Measurements from ENCODE around the gene ADRA1B. TPM values are rescaled to one million over a fixed set of nuclear protein-coding genes. Genes with fewer than 3 reads are reported as not detected.

ADRA1B gene
- total RNA-seq, 1 experiment from 2014 or later: 8.3 TPM

DNA sequence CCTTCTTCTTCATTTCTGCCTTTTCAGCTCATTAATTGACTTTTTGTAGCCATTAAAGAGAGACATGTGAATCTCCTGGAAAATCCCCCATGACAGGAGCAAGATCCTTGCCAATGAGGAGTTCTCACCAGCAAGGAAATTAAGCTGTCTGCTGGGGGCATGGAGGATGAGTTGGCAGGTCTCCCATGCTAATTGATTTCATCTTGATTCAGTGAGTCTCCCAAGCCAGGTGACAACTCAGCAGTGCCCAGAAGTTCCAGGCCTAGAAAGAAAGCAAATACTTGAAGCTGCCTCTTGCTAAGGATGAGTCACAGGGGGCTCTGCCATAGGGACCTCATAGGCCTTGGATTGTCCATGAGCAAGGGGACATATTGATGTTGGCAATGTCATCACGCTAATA, 30.0 kb upstream of the ADRA1B start:
- CTCF ChIA-PET: no interaction called here
- BruUV-seq (replicated peaks): no TSS peak
- in situ Hi-C loops (cut with HindIII; ENCODE audit: low pct_unique_long_range_greater_than_20kb, low sequenced_read_pairs): no loop called here

GRCh38 chr5:159887050-159887449, 29.2 kb upstream of the ADRA1B start:
- DNase-seq (ENCODE audit: low read depth, low spot score): no peak
- ChIA-PET CTCF (no interaction called here), POLR2A (no interaction called here)
- H3K9me3 ChIP-seq (ENCODE audit: control insufficient read depth, insufficient read depth, low read depth, low read length): no peaks in the 10 kb centered on the region
- H3K4me1 ChIP-seq (ENCODE audit: control insufficient read depth, insufficient read depth, low read length): no peaks in the 10 kb centered on the region
- no peak overlapping the region for H3K4me3 ChIP-seq (ENCODE audit: low read depth in 2 of 2, low read length in 2 of 2)
- TF ChIP-seq SIN3A (IDR thresholded peaks at IDR 0.05; ENCODE audit: borderline replicate concordance, insufficient read depth, low read depth, low read length) (no peak), POLR2AphosphoS5 (IDR thresholded peaks at IDR 0.05; ENCODE audit: low read depth, low read length) (no peak), TCF7L2 (IDR thresholded peaks at IDR 0.05; ENCODE audit: low read depth, low read length) (no peak)
- TF ChIP-seq, protein P1, sequence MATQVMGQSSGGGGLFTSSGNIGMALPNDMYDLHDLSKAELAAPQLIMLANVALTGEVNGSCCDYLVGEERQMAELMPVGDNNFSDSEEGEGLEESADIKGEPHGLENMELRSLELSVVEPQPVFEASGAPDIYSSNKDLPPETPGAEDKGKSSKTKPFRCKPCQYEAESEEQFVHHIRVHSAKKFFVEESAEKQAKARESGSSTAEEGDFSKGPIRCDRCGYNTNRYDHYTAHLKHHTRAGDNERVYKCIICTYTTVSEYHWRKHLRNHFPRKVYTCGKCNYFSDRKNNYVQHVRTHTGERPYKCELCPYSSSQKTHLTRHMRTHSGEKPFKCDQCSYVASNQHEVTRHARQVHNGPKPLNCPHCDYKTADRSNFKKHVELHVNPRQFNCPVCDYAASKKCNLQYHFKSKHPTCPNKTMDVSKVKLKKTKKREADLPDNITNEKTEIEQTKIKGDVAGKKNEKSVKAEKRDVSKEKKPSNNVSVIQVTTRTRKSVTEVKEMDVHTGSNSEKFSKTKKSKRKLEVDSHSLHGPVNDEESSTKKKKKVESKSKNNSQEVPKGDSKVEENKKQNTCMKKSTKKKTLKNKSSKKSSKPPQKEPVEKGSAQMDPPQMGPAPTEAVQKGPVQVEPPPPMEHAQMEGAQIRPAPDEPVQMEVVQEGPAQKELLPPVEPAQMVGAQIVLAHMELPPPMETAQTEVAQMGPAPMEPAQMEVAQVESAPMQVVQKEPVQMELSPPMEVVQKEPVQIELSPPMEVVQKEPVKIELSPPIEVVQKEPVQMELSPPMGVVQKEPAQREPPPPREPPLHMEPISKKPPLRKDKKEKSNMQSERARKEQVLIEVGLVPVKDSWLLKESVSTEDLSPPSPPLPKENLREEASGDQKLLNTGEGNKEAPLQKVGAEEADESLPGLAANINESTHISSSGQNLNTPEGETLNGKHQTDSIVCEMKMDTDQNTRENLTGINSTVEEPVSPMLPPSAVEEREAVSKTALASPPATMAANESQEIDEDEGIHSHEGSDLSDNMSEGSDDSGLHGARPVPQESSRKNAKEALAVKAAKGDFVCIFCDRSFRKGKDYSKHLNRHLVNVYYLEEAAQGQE (IDR thresholded peaks at IDR 0.05; ENCODE audit: insufficient read depth in 1 of 2, low read depth in 2 of 2, low read length in 1 of 2): no peak
- TF ChIP-seq, protein P2, sequence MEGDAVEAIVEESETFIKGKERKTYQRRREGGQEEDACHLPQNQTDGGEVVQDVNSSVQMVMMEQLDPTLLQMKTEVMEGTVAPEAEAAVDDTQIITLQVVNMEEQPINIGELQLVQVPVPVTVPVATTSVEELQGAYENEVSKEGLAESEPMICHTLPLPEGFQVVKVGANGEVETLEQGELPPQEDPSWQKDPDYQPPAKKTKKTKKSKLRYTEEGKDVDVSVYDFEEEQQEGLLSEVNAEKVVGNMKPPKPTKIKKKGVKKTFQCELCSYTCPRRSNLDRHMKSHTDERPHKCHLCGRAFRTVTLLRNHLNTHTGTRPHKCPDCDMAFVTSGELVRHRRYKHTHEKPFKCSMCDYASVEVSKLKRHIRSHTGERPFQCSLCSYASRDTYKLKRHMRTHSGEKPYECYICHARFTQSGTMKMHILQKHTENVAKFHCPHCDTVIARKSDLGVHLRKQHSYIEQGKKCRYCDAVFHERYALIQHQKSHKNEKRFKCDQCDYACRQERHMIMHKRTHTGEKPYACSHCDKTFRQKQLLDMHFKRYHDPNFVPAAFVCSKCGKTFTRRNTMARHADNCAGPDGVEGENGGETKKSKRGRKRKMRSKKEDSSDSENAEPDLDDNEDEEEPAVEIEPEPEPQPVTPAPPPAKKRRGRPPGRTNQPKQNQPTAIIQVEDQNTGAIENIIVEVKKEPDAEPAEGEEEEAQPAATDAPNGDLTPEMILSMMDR (IDR thresholded peaks at IDR 0.05): no peak
- intact Hi-C loops (cut with micrococcal nuclease; ENCODE audit: unreplicated experiment): no loop called here
- no peak for ATAC-seq
- in situ Hi-C loops (cut with HindIII; ENCODE audit: low pct_unique_long_range_greater_than_20kb, low sequenced_read_pairs): no loop called here
- no TSS peak for BruUV-seq (replicated peaks)
- H3K36me3 ChIP-seq (ENCODE audit: control insufficient read depth, insufficient read depth, low read length): no peaks in the 10 kb centered on the region
- H3K27ac ChIP-seq (ENCODE audit: low read length): no peak overlapping the region
- H3K27me3 ChIP-seq (ENCODE audit: control insufficient read depth, insufficient read depth, low read length): no peaks in the 10 kb centered on the region

More for the DNA sequence above, 30.0 kb upstream of the ADRA1B start:
- Histone ChIP-seq H3K9me3 (ENCODE audit: control insufficient read depth, insufficient read depth, low read depth, low read length) (no peaks in the 10 kb centered on the region), H3K27me3 (ENCODE audit: control insufficient read depth, insufficient read depth, low read length) (no peaks in the 10 kb centered on the region), H3K36me3 (ENCODE audit: control insufficient read depth, insufficient read depth, low read length) (no peaks in the 10 kb centered on the region), H3K27ac (ENCODE audit: low read length) (no peak overlapping the region), H3K4me1 (ENCODE audit: control insufficient read depth, insufficient read depth, low read length) (no peaks in the 10 kb centered on the region), H3K4me3 (ENCODE audit: low read depth in 2 of 2, low read length in 2 of 2) (no peak overlapping the region)
- DNase-seq (ENCODE audit: low read depth, low spot score): no peak
- TF ChIP-seq TCF7L2 (IDR thresholded peaks at IDR 0.05; ENCODE audit: low read depth, low read length) (no peak), SIN3A (IDR thresholded peaks at IDR 0.05; ENCODE audit: borderline replicate concordance, insufficient read depth, low read depth, low read length) (no peak), POLR2AphosphoS5 (IDR thresholded peaks at IDR 0.05; ENCODE audit: low read depth, low read length) (no peak)
- TF ChIP-seq, protein P2 (IDR thresholded peaks at IDR 0.05): no peak
- TF ChIP-seq, protein P1 (IDR thresholded peaks at IDR 0.05; ENCODE audit: insufficient read depth in 1 of 2, low read depth in 2 of 2, low read length in 1 of 2): no peak
- intact Hi-C loops (cut with micrococcal nuclease; ENCODE audit: unreplicated experiment): no loop called here
- ATAC-seq: no peak
- POLR2A ChIA-PET: no interaction called here

Measured in Panc1 (cell line).